OCI-LY3 (cell line): ENCODE data around the gene IL13.

ENCODE experiments used
- H2AFZ ChIP-seq: fragments of 200-600, 300-600 bp; shearing (Covaris generic); 2 replicates; pipeline ENCODE4 v1.6.0; 2014; ENCODE audit warnings: antibody characterized with exemption, low read depth, low read length
- H3K27ac ChIP-seq: fragments of 200-600, 300-600 bp; sonication (generic); 2 replicates; pipeline ENCODE4 v1.5.1; 2014; ENCODE audit warnings: mild to moderate bottlenecking, low read length, moderate library complexity, mixed read lengths
- H3K27me3 ChIP-seq: fragments of 200-600, 300-600 bp; sonication (generic); 2 replicates; pipeline ENCODE4 v1.6.1; 2014; ENCODE audit warnings: low read depth, low read length, mixed read lengths
- H3K36me3 ChIP-seq: fragments of 200-600, 300-600 bp; sonication (generic); replicated peaks from 2 replicates; pipeline ENCODE3; 2014; ENCODE audit warnings: low read depth, low read length, mixed read lengths
- H3K4me1 ChIP-seq: fragments of 300-600, 200-600 bp; sonication (generic); 2 replicates; pipeline ENCODE4 v1.6.1; 2014; ENCODE audit warnings: low read length, mixed read lengths
- H3K4me2 ChIP-seq: fragments of 200-600, 300-600 bp; sonication (generic); 2 replicates; pipeline ENCODE4 v1.6.1; 2014; ENCODE audit warnings: low read length, mixed read lengths
- H3K4me3 ChIP-seq: fragments of 300-600, 200-600 bp; sonication (generic); 2 replicates; pipeline ENCODE4 v1.5.1; 2014; ENCODE audit warnings: antibody characterized with exemption, mild to moderate bottlenecking, low read length, moderate library complexity
- H3K79me2 ChIP-seq: fragments of 300-600, 200-600 bp; shearing (Covaris generic); 2 replicates; pipeline ENCODE4 v1.6.1; 2014; ENCODE audit warnings: mild to moderate bottlenecking, low read length, mixed read lengths
- H3K9ac ChIP-seq: fragments of 300-600, 200-600 bp; shearing (Covaris generic); 2 replicates; pipeline ENCODE4 v1.6.0; 2014; ENCODE audit warnings: mild to moderate bottlenecking, low read length, moderate library complexity
- H3K9me3 ChIP-seq: fragments of 200-600, 300-600 bp; shearing (Covaris generic); 2 replicates; pipeline ENCODE4 v1.6.1; 2014; ENCODE audit warnings: low read length, mixed read lengths; ENCODE audit not compliant: insufficient read depth
- H4K20me1 ChIP-seq: fragments of 200-600, 300-600 bp; sonication (generic); 2 replicates; pipeline ENCODE4 v1.6.1; 2016; ENCODE audit warnings: low read length, mixed read lengths; ENCODE audit not compliant: insufficient read depth
- CTCF ChIP-seq: fragments of 200-600, 300-600 bp; sonication (generic); IDR thresholded peaks from 2 replicates; pipeline ENCODE4 v1.5.1; 2014; ENCODE audit warnings: antibody characterized with exemption, low read length, low read depth
- EZH2phosphoT487 ChIP-seq: fragments of 200-600 bp; shearing (Covaris generic); IDR thresholded peaks from 2 replicates; pipeline ENCODE4 v1.6.1; 2018; ENCODE audit warnings: antibody characterized with exemption, mixed run types, low read depth

The IL13 gene

GRCh38 chr5:132657676-132658380, at the start of gene IL13:
Gene IL13, plus strand, starts transcription at chr5:132658173. Its CDS starts 14 bp downstream, at chr5:132658187.
- no peak within 1 kb of the TSS for H3K27ac ChIP-seq
- H2AFZ ChIP-seq: no peak within 1 kb of the TSS
- TF ChIP-seq CTCF (no peak), EZH2phosphoT487 (no peak)
- H3K4me2 ChIP-seq: no peak within 1 kb of the TSS
- no peak within 1 kb of the TSS for H3K9ac ChIP-seq
- no peaks in the 10 kb centered on the region for H4K20me1 ChIP-seq
- no peaks in the 10 kb centered on the region for H3K79me2 ChIP-seq
- H3K27me3 ChIP-seq: no peaks in the 10 kb centered on the region
- no peaks in the 10 kb centered on the region for H3K36me3 ChIP-seq
- peaks cover 5% of the 10 kb centered on the region; the same call in 1 of the 2 replicates for H3K4me1 ChIP-seq
- H3K4me3 ChIP-seq: no peak within 1 kb of the TSS
- no peaks in the 10 kb centered on the region for H3K9me3 ChIP-seq

- H3K27me3 ChIP-seq: no peaks in the 10 kb centered on the region
- no peak overlapping the region for H3K4me2 ChIP-seq
- H2AFZ ChIP-seq: no peak overlapping the region
- H3K79me2 ChIP-seq: no peaks in the 10 kb centered on the region
- no peak overlapping the region for H3K9ac ChIP-seq
- no peaks in the 10 kb centered on the region for H4K20me1 ChIP-seq
- no peak overlapping the region for H3K27ac ChIP-seq
- H3K4me3 ChIP-seq: no peak overlapping the region
- TF ChIP-seq EZH2phosphoT487: no peak
- H3K36me3 ChIP-seq: peaks cover 30% of the 10 kb centered on the region
- no peaks in the 10 kb centered on the region for H3K4me1 ChIP-seq
- no peaks in the 10 kb centered on the region for H3K9me3 ChIP-seq
Measured at GRCh38 chr5:132611965-132612364, 46.0 kb upstream of the IL13 start.

GRCh38 chr5:132612846-132613245, 45.1 kb upstream of the IL13 start:
- Histone ChIP-seq H3K9ac (no peak overlapping the region), H3K79me2 (no peaks in the 10 kb centered on the region), H3K4me2 (no peak overlapping the region), H3K4me3 (no peak overlapping the region), H2AFZ (no peak overlapping the region), H3K27me3 (no peaks in the 10 kb centered on the region), H3K36me3 (peaks cover 31% of the 10 kb centered on the region), H3K4me1 (no peaks in the 10 kb centered on the region), H3K9me3 (no peaks in the 10 kb centered on the region), H4K20me1 (no peaks in the 10 kb centered on the region), H3K27ac (no peak overlapping the region)
- TF ChIP-seq CTCF: no peak
- no peak for TF ChIP-seq EZH2phosphoT487

GRCh38 chr5:132621699-132622098, 36.3 kb upstream of the IL13 start:
- H3K4me3 ChIP-seq: no peak overlapping the region
- H3K4me2 ChIP-seq: no peak overlapping the region
- peaks cover 9% of the 10 kb centered on the region; the same call in 1 of the 2 replicates for H4K20me1 ChIP-seq
- no peaks in the 10 kb centered on the region for H3K79me2 ChIP-seq
- no peak overlapping the region for H3K9ac ChIP-seq
- no peak overlapping the region for H3K27ac ChIP-seq
- H3K27me3 ChIP-seq: no peaks in the 10 kb centered on the region
- H2AFZ ChIP-seq: no peak overlapping the region
- peaks cover 18% of the 10 kb centered on the region for H3K4me1 ChIP-seq
- H3K36me3 ChIP-seq: peaks cover 22% of the 10 kb centered on the region
- no peaks in the 10 kb centered on the region for H3K9me3 ChIP-seq
- TF ChIP-seq CTCF (no peak), EZH2phosphoT487 (no peak)
